ENCODE measurements around the gene PLXNA4. TPM values are rescaled to one million over a fixed set of nuclear protein-coding genes. Genes with fewer than 3 reads are reported as not detected.

Gene PLXNA4
- total and polyA plus RNA-seq, 9 of the 15 experiments (the other 6 are each of a cell fraction or from before 2014, with no cell fraction given), result under 0.01 to 0.09 TPM; not detected in 7

DNA sequence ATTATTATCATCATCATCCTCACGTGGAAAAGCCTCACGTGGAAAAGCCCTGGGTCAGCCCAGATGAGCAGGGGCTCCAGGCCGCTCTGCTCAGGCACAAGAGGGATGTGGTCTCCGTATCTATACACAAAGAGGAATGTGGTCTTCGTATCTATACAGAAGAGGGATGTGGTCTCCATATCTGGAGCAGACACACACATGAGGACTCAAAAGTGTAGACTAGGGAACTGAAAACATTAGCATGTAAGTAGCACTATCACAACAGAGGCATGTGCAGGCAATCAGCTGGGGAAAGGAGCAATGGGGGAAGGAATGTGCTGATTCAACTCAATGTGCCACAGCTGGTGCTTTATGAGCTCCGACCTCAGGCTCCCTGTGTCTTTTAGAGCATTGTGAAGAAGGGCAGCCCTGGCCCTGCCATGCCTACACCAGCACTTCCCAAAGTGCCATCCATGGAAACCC is 86.5 kb downstream of the PLXNA4 start:
- peak; percentile 82 for FAIRE-seq
- H3K27me3 ChIP-seq (ENCODE audit: control insufficient read depth in 2 of 2, insufficient read depth in 2 of 2, low read length in 2 of 2), result peaks cover 29 to 60% of the 10 kb centered on the region in 2 experiments; a peak in 4 of 5 replicates
- CTCF ChIA-PET (ENCODE audit: low intra/inter-chr PET ratio), result no interaction called here
- TF ChIP-seq FOXA3 (CRISPR knock-in tag; conservative IDR thresholded peaks at IDR 0.05 in 1 of 2, IDR thresholded peaks at IDR 0.05 in 1 of 2) (0 out of 4 replicates have a peak, but pooled peaks of 1 of the 2 experiments have one; percentile 25), MCM5 (IDR thresholded peaks at IDR 0.05; ENCODE audit: low read depth) (no peak), NFATC3 (IDR thresholded peaks at IDR 0.05) (no peak), FOXA1 (IDR thresholded peaks at IDR 0.05; ENCODE audit: borderline replicate concordance) (no peak), MYBL2 (IDR thresholded peaks at IDR 0.05; ENCODE audit: low read depth) (no peak), MYBL2 (CRISPR knock-in tag; IDR thresholded peaks at IDR 0.05; ENCODE audit: borderline replicate concordance) (no peak), ATF4 (CRISPR knock-in tag; IDR thresholded peaks at IDR 0.05) (no peak), TOE1 (IDR thresholded peaks at IDR 0.05; ENCODE audit: borderline replicate concordance) (no peak), TOE1 (CRISPR knock-in tag; IDR thresholded peaks at IDR 0.05; ENCODE audit: borderline replicate concordance, low read depth) (peak; percentile 46; the same call in 1 of the 2 replicates), ZNF57 (CRISPR knock-in tag; IDR thresholded peaks at IDR 0.05) (no peak), NUFIP1 (IDR thresholded peaks at IDR 0.05; ENCODE audit: partially characterized antibody) (no peak), KLF1 (tag; IDR thresholded peaks at IDR 0.05) (no peak), ZNF124 (CRISPR knock-in tag; IDR thresholded peaks at IDR 0.05) (no peak), NCOA2 (IDR thresholded peaks at IDR 0.05; ENCODE audit: partially characterized antibody in 2 of 2) (no peak), CTBP1 (IDR thresholded peaks at IDR 0.05; ENCODE audit: borderline replicate concordance) (peak; percentile 64; the same call in 1 of the 2 replicates)
- TF ChIP-seq, protein P1, sequence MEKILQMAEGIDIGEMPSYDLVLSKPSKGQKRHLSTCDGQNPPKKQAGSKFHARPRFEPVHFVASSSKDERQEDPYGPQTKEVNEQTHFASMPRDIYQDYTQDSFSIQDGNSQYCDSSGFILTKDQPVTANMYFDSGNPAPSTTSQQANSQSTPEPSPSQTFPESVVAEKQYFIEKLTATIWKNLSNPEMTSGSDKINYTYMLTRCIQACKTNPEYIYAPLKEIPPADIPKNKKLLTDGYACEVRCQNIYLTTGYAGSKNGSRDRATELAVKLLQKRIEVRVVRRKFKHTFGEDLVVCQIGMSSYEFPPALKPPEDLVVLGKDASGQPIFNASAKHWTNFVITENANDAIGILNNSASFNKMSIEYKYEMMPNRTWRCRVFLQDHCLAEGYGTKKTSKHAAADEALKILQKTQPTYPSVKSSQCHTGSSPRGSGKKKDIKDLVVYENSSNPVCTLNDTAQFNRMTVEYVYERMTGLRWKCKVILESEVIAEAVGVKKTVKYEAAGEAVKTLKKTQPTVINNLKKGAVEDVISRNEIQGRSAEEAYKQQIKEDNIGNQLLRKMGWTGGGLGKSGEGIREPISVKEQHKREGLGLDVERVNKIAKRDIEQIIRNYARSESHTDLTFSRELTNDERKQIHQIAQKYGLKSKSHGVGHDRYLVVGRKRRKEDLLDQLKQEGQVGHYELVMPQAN (IDR thresholded peaks at IDR 0.05; ENCODE audit: borderline replicate concordance), result no peak

More for the DNA sequence above, 86.5 kb downstream of the PLXNA4 start:
- Histone ChIP-seq H3K9ac (ENCODE audit: insufficient read depth in 1 of 2, low read depth in 2 of 2, low read length in 2 of 2) (no peak overlapping the region), H4K20me1 (replicated peaks; ENCODE audit: control insufficient read depth, insufficient read depth, low read length) (peaks cover 5% of the 10 kb centered on the region; the same call in 1 of the 2 replicates), H3K27ac (ENCODE audit: extremely low read depth, low read depth, low read length) (no peak overlapping the region), H3K9me3 (replicated peaks; ENCODE audit: control insufficient read depth, insufficient read depth, low read depth, low read length) (no peaks in the 10 kb centered on the region), H3K79me2 (ENCODE audit: control insufficient read depth, insufficient read depth, low read length) (no peaks in the 10 kb centered on the region), H3K4me3 (no peak overlapping the region), H3K9me1 (ENCODE audit: control insufficient read depth, insufficient read depth, low read length) (peaks cover 4% of the 10 kb centered on the region), H2AFZ (ENCODE audit: low read depth, low read length) (no peak overlapping the region), H3K36me3 (ENCODE audit: control insufficient read depth, insufficient read depth, low read length) (no peaks in the 10 kb centered on the region), H3K4me2 (ENCODE audit: insufficient read depth, low read length) (peak overlapping the region; percentile 5; the same call in 1 of the 2 replicates), H3K4me1 (replicated peaks in 1 of 2; ENCODE audit: control insufficient read depth in 2 of 2, insufficient read depth in 2 of 2, low read length in 2 of 2) (peaks cover 0 to 3% of the 10 kb centered on the region in 2 experiments; a peak in 2 of 5 replicates)
- POLR2A ChIA-PET, result interaction anchor here (0.6 to 1.2 kb wide), 3 partner anchors 11 to 26 kb away, joined by 3 to 4 read pairs (median 3); no protein-coding TSS in a partner anchor
- peak; percentile 79 for ATAC-seq
- intact Hi-C loops (cut with micrococcal nuclease), result no loop called here
- no TSS peak for BruUV-seq (replicated peaks)
- under 1% methylated on average over 6 of the region's 6 CpGs for WGBS (ENCODE audit: insufficient coverage, low coverage, missing lambda C conversion rate)
- DNase-seq (ENCODE audit: extremely low read depth in 1 of 4, low spot score in 3 of 4), result peak; percentile 57 to 71 (median 61)
- in situ Hi-C loops (cut with MboI), result no loop called here
